Mononuclear cell (primary cell): ENCODE results near the gene ANAPC5. TPM values are rescaled to one million over a fixed set of nuclear protein-coding genes. Genes with fewer than 3 reads are reported as not detected.
"Not testable (repeated sequence)": the region's sequence is repeated elsewhere in the genome, so short reads cannot be mapped to it uniquely, and the experiment has no call there.

Source experiments
- H3K27me3 ChIP-seq: 2 replicates; pipeline ENCODE4 v1.6.0; 2011; ENCODE audit warnings: low read length, control low read depth; ENCODE audit not compliant: insufficient read depth
- H3K4me1 ChIP-seq: 2 replicates; pipeline ENCODE4 v1.5.1; 2011; ENCODE audit warnings: mild to moderate bottlenecking, low read length, control low read depth; ENCODE audit not compliant: insufficient read depth
- H3K4me3 ChIP-seq: 2 replicates; pipeline ENCODE4 v1.5.1; 2011; ENCODE audit warnings: mild to moderate bottlenecking, low read length, moderate library complexity
- H3K9me3 ChIP-seq: 2 replicates; pipeline ENCODE4 v1.5.1; 2011; ENCODE audit warnings: low read depth, mild to moderate bottlenecking, control low read depth, low read length
- total RNA-seq: library from RNA; depleted of rRNA; stranded (reverse); fragments of >200 nt; gene quantifications from one replicate; pipeline ENCODE4 v1.2.3, GENCODE V29; 2012

The ANAPC5 gene
- total RNA-seq, 1 donor = 114 TPM

- H3K9me3 ChIP-seq = no peaks in the 10 kb centered on the region
- H3K27me3 ChIP-seq = no peaks in the 10 kb centered on the region
- H3K4me1 ChIP-seq = no peaks in the 10 kb centered on the region
- no peak overlapping the region for H3K4me3 ChIP-seq
These were observed 24.8 kb upstream of the ANAPC5 start for GRCh38 chr12:121376754-121377697.

GRCh38 chr12:121374945-121375584, 22.9 kb upstream of the ANAPC5 start:
- not testable (repeated sequence) for H3K4me3 ChIP-seq, H3K4me1 ChIP-seq, H3K9me3 ChIP-seq, H3K27me3 ChIP-seq

- H3K27me3 ChIP-seq = not testable (repeated sequence)
These were observed 22.1 kb upstream of the ANAPC5 start for GRCh38 chr12:121374336-121374735.

GRCh38 chr12:121373755-121374154, 21.5 kb upstream of the ANAPC5 start:
- no peaks in the 10 kb centered on the region for H3K4me1 ChIP-seq
- H3K4me3 ChIP-seq = no peak overlapping the region
- H3K9me3 ChIP-seq = no peaks in the 10 kb centered on the region
- no peaks in the 10 kb centered on the region for H3K27me3 ChIP-seq

More at GRCh38 chr12:121374336-121374735, 22.1 kb upstream of the ANAPC5 start:
- H3K4me3 ChIP-seq, H3K9me3 ChIP-seq, H3K4me1 ChIP-seq: not testable (repeated sequence)

- Histone ChIP-seq H3K4me3 (no peak overlapping the region), H3K9me3 (no peaks in the 10 kb centered on the region), H3K4me1 (no peaks in the 10 kb centered on the region), H3K27me3 (no peaks in the 10 kb centered on the region)
These were observed 19.2 kb upstream of the ANAPC5 start for GRCh38 chr12:121371404-121371803.

- Histone ChIP-seq H3K27me3 (no peaks in the 10 kb centered on the region), H3K9me3 (no peaks in the 10 kb centered on the region), H3K4me3 (no peak overlapping the region), H3K4me1 (peaks cover 10% of the 10 kb centered on the region)
These were observed 13.8 kb upstream of the ANAPC5 start for GRCh38 chr12:121366063-121366459.

- H3K4me3 ChIP-seq = no peak overlapping the region
- peaks cover 10% of the 10 kb centered on the region for H3K4me1 ChIP-seq
- H3K27me3 ChIP-seq = no peaks in the 10 kb centered on the region
- no peaks in the 10 kb centered on the region for H3K9me3 ChIP-seq
These were observed 13.3 kb upstream of the ANAPC5 start for GRCh38 chr12:121365416-121366062.

GRCh38 chr12:121364683-121365121, 12.5 kb upstream of the ANAPC5 start:
- no peaks in the 10 kb centered on the region for H3K27me3 ChIP-seq
- peaks cover 10% of the 10 kb centered on the region for H3K4me1 ChIP-seq
- no peak overlapping the region for H3K4me3 ChIP-seq
- H3K9me3 ChIP-seq = no peaks in the 10 kb centered on the region

GRCh38 chr12:121358073-121358472, 5.9 kb upstream of the ANAPC5 start:
- no peaks in the 10 kb centered on the region for H3K27me3 ChIP-seq
- H3K4me3 ChIP-seq = no peak overlapping the region
- H3K4me1 ChIP-seq = peaks cover 3% of the 10 kb centered on the region
- no peaks in the 10 kb centered on the region for H3K9me3 ChIP-seq

- peaks cover 7% of the 10 kb centered on the region for H3K4me1 ChIP-seq
- no peaks in the 10 kb centered on the region for H3K9me3 ChIP-seq
- H3K4me3 ChIP-seq = no peak overlapping the region
- H3K27me3 ChIP-seq = no peaks in the 10 kb centered on the region
These were observed 5.1 kb upstream of the ANAPC5 start for GRCh38 chr12:121357331-121357730.

GRCh38 chr12:121356657-121357056, 4.4 kb upstream of the ANAPC5 start:
- Histone ChIP-seq H3K27me3 (no peaks in the 10 kb centered on the region), H3K9me3 (no peaks in the 10 kb centered on the region), H3K4me3 (no peak overlapping the region), H3K4me1 (peaks cover 9% of the 10 kb centered on the region)

- Histone ChIP-seq H3K27me3 (no peaks in the 10 kb centered on the region), H3K4me1 (peaks cover 18% of the 10 kb centered on the region), H3K4me3 (no peak overlapping the region), H3K9me3 (no peaks in the 10 kb centered on the region)
These were observed 3.6 kb upstream of the ANAPC5 start for GRCh38 chr12:121355818-121356217.

GRCh38 chr12:121352682-121353018, 439 bp upstream of the ANAPC5 start:
- no peaks in the 10 kb centered on the region for H3K9me3 ChIP-seq
- no peaks in the 10 kb centered on the region for H3K27me3 ChIP-seq
- H3K4me3 ChIP-seq = peak overlapping the region; percentile 74
- peaks cover 36% of the 10 kb centered on the region for H3K4me1 ChIP-seq

GRCh38 chr12:121346747-121347146, 5.5 kb downstream of the ANAPC5 start:
- no peaks in the 10 kb centered on the region for H3K9me3 ChIP-seq

GRCh38 chr12:121345151-121345815, 6.9 kb downstream of the ANAPC5 start:
- Histone ChIP-seq H3K4me3 (no peak overlapping the region), H3K9me3 (no peaks in the 10 kb centered on the region), H3K27me3 (no peaks in the 10 kb centered on the region), H3K4me1 (peaks cover 13% of the 10 kb centered on the region)

More at GRCh38 chr12:121346747-121347146, 5.5 kb downstream of the ANAPC5 start:
- H3K4me1 ChIP-seq = peaks cover 28% of the 10 kb centered on the region
- no peaks in the 10 kb centered on the region for H3K27me3 ChIP-seq
- H3K4me3 ChIP-seq = no peak overlapping the region
